Sigmoid colon (tissue), 4 donors: Measurements from ENCODE around the gene ZNF302.

Experiments
- EP300 ChIP-seq, 4 donors: sonication (generic); formaldehyde crosslinking; IDR thresholded peaks; one replicate each; pipeline ENCODE4 v1.6.1; 2017; ENCODE audit warnings: antibody characterized with exemption in 4 of 4
- POLR2AphosphoS5 ChIP-seq, 4 donors: sonication (generic); formaldehyde crosslinking; IDR thresholded peaks; one replicate each; pipeline ENCODE4 v1.6.1; 2017; ENCODE audit warnings: antibody characterized with exemption in 4 of 4

GRCh38 chr19:34732612-34733211, 55.2 kb downstream of the ZNF302 start:
- TF ChIP-seq POLR2AphosphoS5 (IDR thresholded peaks at IDR 0.05): no peak
- TF ChIP-seq EP300 (IDR thresholded peaks at IDR 0.05): no peak
